Hematopoietic multipotent progenitor cell treated with erythropoietin and hydrocortisone succinate and interleukin-3 and kit ligand, for 4 days (in vitro differentiated cells): Measurements from ENCODE around the gene SPCS3.
"Not testable (repeated sequence)": the region's sequence is repeated elsewhere in the genome, so short reads cannot be mapped to it uniquely, and the experiment has no call there.

Experiments used
- DNase-seq: peaks from one replicate; pipeline ENCODE4 v3.0.0-alpha.2; 2015

The SPCS3 gene

GRCh38 chr4:176306837-176307665, 12.7 kb upstream of the SPCS3 start:
- no peak for DNase-seq

GRCh38 chr4:176307666-176307930, 12.2 kb upstream of the SPCS3 start:
- DNase-seq, result no peak

DNA sequence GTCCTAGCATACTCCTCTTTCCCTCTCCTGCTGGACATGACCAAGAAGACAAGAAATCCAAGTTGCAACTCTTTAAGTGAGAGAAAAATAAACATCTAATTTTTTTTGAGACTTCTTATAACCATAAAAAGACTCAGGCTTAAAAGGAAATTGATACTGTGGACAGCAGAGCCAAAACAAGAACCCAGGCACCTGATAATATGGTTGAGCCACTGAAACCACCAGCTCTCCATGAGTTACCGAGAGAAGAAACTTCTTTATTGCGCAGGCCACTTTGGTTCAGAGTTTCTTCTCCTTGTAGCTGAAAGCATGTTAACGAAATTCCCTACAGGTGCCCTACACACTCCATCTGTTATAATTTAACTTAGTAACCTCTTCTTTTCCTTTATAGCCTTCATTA, 11.3 kb upstream of the SPCS3 start:
- no peak for DNase-seq

DNA sequence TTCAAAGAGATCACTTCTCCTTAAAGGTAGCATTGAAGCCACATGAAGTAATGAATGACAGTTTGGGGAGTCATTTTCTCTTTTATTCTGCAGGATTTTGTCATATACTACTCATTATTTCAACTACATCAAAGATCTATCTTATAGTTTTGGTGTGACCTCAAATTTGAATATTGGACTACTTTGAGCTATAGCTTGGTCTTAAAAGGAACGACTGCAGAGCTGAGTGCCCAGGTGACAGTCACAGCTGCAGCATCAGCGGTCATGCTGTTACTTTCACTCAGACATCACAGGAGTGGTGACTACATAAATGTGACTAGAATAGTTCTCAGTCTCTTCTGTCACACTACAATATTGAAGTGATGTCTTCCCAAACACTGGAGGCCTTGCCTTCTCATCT, 10.7 kb upstream of the SPCS3 start:
- no peak for DNase-seq

GRCh38 chr4:176309772-176310171, 10.0 kb upstream of the SPCS3 start:
- no peak for DNase-seq

DNA sequence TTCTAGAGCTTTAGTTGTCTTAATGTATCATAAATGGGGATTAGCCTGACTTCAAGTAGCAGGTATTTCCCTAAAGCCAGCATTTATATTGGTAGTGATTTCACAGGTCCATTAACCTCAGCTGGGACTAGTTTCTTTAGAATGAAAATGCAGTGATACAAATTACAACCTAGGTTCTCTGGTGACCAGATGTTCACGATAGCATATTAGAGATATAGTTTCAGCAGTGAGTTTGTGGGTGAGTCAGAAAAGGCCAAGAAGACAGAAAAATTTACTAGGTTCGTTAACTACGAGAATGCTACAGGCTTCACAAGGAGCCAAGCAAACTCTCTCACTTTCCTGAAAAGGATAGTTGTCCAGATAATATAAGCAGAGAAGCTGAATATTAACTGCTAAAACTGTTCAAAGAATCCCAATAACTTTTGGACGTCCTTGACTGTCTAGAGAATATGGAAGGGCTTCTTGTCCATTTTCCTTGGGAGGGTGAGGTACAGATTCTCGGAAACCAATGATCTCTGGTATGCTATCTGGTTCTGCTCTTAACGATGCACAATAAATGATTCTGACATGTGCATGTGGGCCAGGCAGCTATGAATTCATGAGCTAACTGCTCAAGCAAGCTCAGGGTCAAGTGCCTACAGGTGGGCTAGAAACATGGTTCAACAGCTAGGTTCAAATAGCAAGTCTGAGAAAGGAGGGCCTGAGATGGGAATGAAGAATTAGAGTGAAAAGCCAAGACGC, 6.0 kb upstream of the SPCS3 start:
- no peak for DNase-seq

- no peak for DNase-seq
Observed at GRCh38 chr4:176319151-176319703, 539 bp upstream of the SPCS3 start.

- peak; percentile 94 for DNase-seq
Observed at GRCh38 chr4:176320340-176320975, 692 bp downstream of the SPCS3 start.

- DNase-seq, result peak; percentile 22
Observed at GRCh38 chr4:176320976-176321361, 1.2 kb downstream of the SPCS3 start.

GRCh38 chr4:176321589-176321988, 1.8 kb downstream of the SPCS3 start:
- DNase-seq, result no peak

DNA sequence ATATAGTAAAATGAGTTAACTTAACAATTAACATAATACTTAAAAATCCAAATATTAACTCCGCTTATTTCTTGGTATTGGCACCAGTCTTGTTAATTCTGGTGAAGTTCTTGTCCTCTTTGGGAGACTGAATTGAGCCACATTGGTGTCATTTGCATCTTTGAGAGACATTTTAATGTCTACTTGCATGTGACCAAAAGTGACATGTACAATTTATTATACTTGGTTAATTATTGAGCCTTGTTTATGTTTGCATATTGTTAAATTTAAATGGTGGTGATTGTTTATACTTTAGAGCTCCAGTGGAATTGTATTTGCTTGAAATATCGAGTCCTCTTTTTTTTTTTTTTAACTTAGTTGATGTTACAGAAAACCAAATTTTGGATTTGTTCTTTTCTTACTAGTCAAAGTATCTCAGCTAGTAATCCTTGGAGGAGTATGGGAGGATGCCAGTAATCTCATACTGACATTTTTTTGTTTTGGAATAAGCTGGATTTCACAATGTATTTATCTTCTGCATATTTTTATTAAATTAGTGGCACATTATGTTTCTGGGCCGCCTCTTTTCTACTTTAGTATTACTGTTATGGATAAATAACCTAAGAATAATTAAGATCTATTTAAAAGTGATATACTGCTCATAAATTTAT, 3.9 kb downstream of the SPCS3 start:
- no peak for DNase-seq

DNA sequence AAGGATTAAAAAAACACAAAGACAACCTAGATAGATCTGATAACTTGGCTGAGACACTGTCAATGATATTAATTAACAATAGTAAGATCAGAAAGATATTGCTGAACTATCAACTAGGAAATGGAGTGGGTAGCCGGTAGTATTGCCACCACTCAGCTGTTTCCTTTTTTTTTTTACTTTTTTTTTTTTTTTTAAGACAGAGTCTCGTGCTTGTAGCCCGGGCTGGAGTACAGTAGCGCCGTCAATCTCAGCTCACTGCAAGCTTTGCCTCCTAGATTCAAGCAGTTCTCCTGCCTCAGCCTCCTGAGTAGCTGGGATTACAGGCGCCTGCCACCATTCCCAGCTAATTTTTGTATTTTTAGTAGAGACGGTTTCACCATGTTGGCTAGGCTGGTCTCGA, 5.1 kb downstream of the SPCS3 start:
- peak; percentile 30 for DNase-seq

DNA sequence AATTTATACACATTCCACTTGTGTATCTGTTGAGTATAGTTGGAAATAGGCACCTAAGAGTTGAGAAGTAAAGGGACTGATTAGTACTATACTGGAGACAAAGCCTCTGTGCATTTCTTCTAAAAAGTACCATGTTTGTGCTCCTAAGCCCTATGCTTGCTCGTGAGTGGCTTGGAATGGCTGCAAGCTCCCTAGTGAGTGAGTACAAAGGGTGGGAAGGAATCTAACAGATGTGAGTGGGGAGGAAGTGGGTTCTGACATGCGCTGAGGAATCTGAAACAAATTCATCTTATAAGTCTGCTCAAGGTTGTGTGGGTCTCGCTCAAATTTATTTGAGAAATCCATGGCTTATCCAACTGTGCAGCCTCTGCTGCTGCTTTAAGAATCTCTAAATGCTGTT, 13.3 kb downstream of the SPCS3 start:
- DNase-seq, result no peak

DNA sequence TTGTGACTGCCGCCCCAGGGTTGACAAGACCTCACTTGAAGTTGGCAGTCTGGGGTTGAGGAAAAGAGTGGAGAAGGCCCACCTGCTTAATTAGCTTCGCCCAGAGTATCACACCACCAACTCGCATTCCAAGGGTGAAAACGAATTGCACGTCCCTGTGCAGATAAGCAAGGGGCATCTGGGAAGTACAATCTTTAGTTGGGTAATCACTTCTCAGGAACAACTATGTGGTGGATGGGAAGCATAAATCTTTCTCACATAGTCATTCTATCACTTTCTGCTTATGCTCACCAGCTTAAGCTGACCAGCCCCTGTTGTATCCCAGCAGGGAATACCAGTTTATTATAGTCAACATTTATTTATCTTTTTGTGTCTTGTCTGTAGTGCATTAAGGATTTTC, 14.3 kb downstream of the SPCS3 start:
- DNase-seq, result no peak

DNA sequence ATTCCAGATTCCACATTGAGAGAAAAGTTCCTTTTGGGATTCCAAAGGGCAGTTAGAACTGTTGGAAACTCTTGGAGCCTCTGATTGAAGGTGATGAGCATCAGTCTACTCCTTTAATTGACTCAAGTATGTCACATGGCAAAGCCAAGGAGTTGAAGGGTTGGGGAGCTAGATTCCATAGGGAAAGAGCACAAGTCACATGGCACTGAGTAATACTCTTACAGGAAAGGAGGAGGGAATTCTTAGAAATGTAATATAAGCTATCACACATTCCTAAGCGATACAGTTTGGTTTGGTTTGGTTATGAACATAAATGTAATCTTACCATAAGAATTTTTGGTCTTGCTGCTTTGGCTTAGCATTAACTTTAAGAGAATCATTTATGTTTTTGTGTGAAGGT, 15.7 kb downstream of the SPCS3 start:
- DNase-seq, result no peak

DNA sequence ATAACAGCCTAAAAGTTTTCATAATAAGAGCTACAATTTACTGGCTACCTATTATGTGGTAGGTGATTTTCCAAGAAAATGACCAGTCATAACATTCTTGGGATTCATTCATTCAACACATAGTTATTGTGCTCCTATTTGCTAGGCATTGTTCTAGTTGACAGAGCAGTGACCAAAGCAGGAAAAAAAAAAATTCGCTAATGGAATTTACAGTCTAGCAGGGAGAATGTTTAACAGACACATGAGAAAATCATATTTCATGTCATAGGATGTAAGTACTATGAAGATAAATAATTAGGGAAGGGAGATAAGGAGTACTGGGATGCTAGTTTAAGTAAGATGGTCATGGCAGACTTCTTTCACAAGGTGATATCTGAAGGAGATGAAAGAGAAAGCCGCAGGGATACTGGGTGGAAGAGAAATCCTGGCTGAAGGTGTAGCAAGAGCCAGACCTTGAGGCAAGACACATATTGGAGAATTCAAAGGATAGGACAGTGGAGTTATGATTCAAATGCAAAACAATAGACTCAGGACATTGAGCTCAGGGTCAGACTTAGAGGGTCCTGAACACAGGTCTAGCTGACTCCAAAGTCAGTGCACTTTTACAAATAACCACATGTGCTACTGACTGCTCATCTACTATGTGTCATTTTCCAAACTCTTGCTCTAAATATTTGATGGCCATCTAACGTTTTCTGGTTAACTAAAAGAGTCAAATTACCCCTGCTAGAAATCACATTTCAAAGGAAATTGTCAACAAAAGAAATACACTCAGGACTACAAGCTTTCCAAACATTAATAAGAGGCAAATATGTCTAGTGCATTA, 20.4 kb downstream of the SPCS3 start:
- DNase-seq, result no peak

DNA sequence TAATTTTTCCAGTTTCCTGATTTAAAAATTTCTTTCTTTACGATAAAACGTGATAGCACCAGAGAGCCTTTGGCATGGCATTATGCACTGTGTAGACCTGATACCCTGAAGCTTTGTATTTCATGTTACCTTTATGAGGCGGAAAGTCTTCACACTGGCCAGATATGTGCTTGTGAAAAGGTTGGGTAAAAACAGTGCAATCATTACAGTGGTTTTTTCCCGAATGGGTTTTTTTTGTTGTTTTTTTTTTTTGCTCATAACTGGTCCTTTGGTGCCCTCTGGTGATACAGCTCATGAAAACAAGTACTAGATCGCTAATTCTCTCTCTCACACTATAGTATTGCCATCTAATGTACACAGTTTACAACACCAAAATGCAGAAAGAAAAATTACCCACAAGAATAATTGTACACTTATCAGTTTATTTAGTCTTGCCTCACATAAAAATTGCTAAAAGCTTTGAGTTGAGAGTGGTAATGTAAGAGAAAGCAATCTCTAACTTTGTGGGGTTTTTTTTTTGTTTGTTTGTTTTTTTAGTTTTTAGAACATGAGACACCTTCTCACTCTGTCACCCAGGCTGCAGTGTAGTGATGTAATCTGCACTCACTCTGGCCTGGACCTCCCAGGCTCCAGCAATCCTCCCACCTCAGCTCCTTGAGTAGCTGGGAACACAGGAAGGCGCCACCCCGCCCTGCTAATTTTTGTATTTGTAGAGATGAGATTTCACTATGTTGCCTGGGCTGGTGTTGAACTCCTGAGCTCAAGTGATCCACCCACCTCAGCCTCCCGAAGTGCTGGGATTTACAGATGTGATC, 21.3 kb downstream of the SPCS3 start:
- DNase-seq, result peak; percentile 76

GRCh38 chr4:176342384-176342783, 22.6 kb downstream of the SPCS3 start:
- no peak for DNase-seq

DNA sequence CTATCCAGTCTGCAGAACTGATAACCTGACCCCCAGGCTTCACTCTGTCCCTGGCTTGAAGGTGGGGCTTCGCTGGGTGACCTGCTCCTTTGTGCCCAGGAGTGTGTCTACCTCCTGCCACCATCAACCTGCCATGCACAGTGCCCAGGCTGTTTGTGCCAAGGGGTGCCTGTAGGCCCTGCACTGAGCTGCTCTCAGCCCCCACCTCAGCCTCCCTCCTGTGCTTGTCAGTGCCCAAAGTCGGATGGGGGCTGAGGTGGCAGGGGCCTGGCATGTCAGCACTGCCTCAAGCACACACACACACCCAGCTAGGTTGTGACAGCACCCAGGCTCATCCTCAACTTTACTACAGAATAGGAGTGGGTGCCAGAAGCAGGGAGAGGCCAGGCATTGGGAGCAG, 23.5 kb downstream of the SPCS3 start:
- DNase-seq, result no peak

DNA sequence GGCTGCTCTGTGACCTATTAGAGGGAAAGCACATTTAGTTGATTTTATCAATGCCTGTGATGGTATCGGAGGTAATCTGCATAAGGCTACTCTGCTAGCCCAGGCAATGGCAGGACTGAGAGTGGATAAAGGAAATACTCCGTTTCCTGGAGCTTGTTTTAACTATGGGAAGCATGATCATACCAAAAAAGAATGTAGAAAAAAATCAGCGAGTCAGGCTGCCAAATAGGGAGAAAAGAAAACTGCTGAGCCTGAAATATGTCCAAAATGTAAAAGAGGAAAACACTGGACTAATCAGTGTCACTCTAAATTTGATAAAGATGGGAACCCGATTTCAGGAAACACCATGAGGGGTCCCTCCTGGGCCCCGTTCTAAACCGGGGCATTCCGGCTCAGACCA, 25.6 kb downstream of the SPCS3 start:
- DNase-seq, result not testable (repeated sequence)

GRCh38 chr4:176346836-176347235, 27.1 kb downstream of the SPCS3 start:
- not testable (repeated sequence) for DNase-seq

DNA sequence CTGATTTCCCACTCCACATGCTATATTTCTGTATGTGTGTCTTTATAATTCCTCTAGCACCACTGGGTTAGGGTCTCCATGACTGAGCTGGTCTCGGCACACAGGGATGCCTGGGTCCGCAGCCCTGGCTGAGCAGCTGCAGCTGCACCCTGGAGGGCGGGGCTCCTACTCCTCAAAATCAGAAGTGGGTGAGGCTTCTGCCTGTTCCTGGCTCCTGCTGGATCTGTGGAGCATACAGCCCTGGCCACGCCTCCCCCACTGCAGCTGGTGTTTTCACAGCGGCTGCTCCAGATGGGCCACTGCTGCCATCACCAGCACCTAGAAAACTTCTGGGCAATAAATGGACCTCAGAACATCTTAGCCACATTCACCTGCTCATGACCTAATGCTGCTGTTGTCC, 30.9 kb downstream of the SPCS3 start:
- no peak for DNase-seq
